DND-41 (cell line): ENCODE data around the gene LORICRIN.

ENCODE experiments used
- CTCF ChIP-seq: IDR thresholded peaks from 2 replicates; pipeline ENCODE4 v1.5.1; 2012; ENCODE audit warnings: borderline replicate concordance, low read length, moderate library complexity, mild to moderate bottlenecking; ENCODE audit not compliant: poor library complexity, severe bottlenecking; ENCODE audit errors: extremely low read depth
- EZH2 ChIP-seq: IDR thresholded peaks from 3 replicates; pipeline ENCODE4 v1.6.1; 2012; ENCODE audit warnings: borderline replicate concordance, low read depth, mild to moderate bottlenecking, moderate library complexity, low read length, inconsistent platforms; ENCODE audit not compliant: severe bottlenecking

GRCh38 chr1:153251087-153251486 lies 8.4 kb upstream of the LORICRIN start:
- no peak for TF ChIP-seq CTCF
- TF ChIP-seq EZH2, result no peak
